ENCODE results near the gene ESPNL.

DNA sequence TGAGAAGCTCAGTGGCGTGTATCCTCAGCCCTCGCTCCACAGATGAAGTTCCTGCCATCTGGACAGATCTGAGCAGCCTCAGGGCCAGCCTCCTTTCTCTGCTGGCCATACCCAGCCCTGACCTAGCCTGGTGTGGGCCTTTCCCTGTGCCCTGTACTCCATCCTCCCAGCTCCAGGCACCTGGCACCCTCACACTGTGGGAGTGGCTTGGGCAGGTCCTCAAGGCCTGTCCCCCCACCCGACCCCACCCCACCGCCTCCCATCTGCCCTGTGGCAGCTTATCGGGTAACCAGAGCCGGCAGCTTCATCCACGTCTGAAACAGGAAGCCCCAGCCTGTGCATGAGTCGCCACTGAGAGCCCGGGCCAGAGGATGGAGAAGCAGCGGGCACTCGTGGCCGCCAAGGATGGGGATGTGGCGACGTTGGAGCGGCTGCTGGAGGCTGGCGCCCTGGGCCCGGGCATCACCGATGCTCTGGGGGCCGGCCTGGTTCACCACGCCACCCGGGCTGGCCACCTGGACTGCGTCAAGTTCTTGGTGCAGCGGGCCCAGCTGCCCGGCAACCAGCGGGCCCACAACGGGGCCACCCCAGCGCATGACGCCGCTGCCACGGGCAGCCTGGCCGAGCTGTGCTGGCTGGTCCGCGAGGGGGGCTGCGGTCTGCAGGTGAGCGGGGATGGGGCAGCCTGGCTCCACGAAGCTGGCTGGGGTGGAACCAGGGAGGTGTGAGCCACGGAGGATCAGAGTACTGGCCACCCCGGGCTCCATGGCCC is at the start of gene ESPNL:
- TF ChIP-seq POLR2A (IDR thresholded peaks at IDR 0.05) (no peak), POLR2AphosphoS5 (IDR thresholded peaks at IDR 0.05) (no peak)
- TF ChIP-seq, protein P1, sequence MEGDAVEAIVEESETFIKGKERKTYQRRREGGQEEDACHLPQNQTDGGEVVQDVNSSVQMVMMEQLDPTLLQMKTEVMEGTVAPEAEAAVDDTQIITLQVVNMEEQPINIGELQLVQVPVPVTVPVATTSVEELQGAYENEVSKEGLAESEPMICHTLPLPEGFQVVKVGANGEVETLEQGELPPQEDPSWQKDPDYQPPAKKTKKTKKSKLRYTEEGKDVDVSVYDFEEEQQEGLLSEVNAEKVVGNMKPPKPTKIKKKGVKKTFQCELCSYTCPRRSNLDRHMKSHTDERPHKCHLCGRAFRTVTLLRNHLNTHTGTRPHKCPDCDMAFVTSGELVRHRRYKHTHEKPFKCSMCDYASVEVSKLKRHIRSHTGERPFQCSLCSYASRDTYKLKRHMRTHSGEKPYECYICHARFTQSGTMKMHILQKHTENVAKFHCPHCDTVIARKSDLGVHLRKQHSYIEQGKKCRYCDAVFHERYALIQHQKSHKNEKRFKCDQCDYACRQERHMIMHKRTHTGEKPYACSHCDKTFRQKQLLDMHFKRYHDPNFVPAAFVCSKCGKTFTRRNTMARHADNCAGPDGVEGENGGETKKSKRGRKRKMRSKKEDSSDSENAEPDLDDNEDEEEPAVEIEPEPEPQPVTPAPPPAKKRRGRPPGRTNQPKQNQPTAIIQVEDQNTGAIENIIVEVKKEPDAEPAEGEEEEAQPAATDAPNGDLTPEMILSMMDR (IDR thresholded peaks at IDR 0.05 in 8 of 11, conservative IDR thresholded peaks at IDR 0.05 in 3 of 11), result no peak

All from spleen (tissue), 7 donors.